SU-DHL-6 (cell line): ENCODE measurements around the gene GJC2.

Source experiments
- EZH2phosphoT487 ChIP-seq: fragments of 200-600 bp; sonication (generic), shearing (Covaris generic); conservative IDR thresholded peaks from 2 replicates; pipeline ENCODE4 v1.6.1; 2018; ENCODE audit warnings: mild to moderate bottlenecking, antibody characterized with exemption, low read length, moderate library complexity, mixed read lengths
- TF ChIP-seq, protein P1 (sequence below): fragments of 200-600 bp; sonication (generic); IDR thresholded peaks from one replicate; pipeline ENCODE4 v1.5.1; 2017; ENCODE audit warnings: antibody characterized with exemption, mild to moderate bottlenecking, low read length, moderate library complexity; ENCODE audit not compliant: insufficient read depth, poor library complexity, severe bottlenecking

DNA sequence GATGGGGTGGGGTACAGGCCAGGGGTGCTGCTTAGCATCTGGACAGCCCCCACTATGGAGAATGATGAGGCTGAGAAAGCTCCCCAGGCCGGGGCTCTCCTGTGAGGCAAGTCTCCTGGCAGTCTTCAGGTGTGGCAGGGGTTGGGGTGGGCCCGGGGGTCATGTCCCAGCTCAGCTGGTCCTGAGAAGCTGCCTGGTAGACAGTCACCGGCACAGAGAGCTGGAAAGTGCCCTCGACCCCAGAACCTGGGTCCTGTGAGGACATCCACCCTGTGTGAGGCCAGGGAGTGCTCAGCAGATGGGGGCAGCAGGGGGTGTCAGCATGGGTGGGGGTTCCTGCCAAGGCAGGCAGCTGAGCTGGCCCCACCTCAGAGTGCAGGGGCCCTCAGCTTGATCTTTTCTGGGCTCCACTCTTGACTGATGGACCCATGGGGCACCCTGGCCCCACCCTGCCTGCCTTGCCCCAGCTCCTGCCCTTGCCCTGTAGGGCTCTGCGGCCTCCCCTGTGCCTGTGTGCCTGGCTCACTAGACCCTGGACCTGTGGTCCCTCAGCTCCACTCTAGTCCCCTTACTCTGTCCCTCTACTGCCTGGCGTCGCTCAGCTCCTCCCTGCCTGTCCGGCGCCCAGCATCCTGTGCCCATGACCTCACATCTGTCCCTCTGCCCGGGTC, 21.6 kb downstream of the GJC2 start:
- TF ChIP-seq, protein P1, sequence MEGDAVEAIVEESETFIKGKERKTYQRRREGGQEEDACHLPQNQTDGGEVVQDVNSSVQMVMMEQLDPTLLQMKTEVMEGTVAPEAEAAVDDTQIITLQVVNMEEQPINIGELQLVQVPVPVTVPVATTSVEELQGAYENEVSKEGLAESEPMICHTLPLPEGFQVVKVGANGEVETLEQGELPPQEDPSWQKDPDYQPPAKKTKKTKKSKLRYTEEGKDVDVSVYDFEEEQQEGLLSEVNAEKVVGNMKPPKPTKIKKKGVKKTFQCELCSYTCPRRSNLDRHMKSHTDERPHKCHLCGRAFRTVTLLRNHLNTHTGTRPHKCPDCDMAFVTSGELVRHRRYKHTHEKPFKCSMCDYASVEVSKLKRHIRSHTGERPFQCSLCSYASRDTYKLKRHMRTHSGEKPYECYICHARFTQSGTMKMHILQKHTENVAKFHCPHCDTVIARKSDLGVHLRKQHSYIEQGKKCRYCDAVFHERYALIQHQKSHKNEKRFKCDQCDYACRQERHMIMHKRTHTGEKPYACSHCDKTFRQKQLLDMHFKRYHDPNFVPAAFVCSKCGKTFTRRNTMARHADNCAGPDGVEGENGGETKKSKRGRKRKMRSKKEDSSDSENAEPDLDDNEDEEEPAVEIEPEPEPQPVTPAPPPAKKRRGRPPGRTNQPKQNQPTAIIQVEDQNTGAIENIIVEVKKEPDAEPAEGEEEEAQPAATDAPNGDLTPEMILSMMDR, result no peak
- no peak for TF ChIP-seq EZH2phosphoT487
